Stomach (tissue), 9 donors: ENCODE measurements around the gene GRIN2B. TPM values are rescaled to one million over a fixed set of nuclear protein-coding genes. Genes with fewer than 3 reads are reported as not detected.

ENCODE experiments used
- DNase-seq, 2 donors: peaks; one replicate each; pipeline versions ENCODE4 v3.0.0 to v3.0.0-alpha.2; 2013 to 2019
- H3K27ac ChIP-seq, 5 donors: fragments of 200-600 bp in 4 of 5; sonication (generic) in 4 of 5; one replicate each; pipeline ENCODE4 v1.5.1; 2013 to 2019; ENCODE audit warnings: mild to moderate bottlenecking in 1 of 5, moderate library complexity in 1 of 5
- H3K27me3 ChIP-seq, 3 donors: fragments of 200-600 bp; sonication (generic); one replicate each; pipeline ENCODE4 v1.5.1; 2017 to 2019; ENCODE audit warnings: mixed run types in 1 of 3
- H3K36me3 ChIP-seq, 4 donors: fragments of 200-600 bp; sonication (generic); 1 replicate in 3 of 4; 2 replicates in 1 of 4; pipeline ENCODE4 v1.5.1; 2016 to 2019
- H3K4me1 ChIP-seq, 4 donors: fragments of 200-600 bp; sonication (generic); one replicate each; pipeline ENCODE4 v1.5.1; 2016 to 2019
- H3K4me3 ChIP-seq, 4 donors: fragments of 200-600 bp; sonication (generic) in 3 of 4; one replicate each; pipeline ENCODE4 v1.5.1; 2016 to 2019; ENCODE audit warnings: mild to moderate bottlenecking in 1 of 4
- H3K9me3 ChIP-seq, 4 donors: fragments of 200-600 bp; sonication (generic); one replicate each; pipeline ENCODE4 v1.5.1; 2016 to 2019
- EP300 ChIP-seq: sonication (generic); formaldehyde crosslinking; IDR thresholded peaks from one replicate; pipeline ENCODE4 v1.6.1; 2017; ENCODE audit warnings: antibody characterized with exemption
- POLR2A ChIP-seq, 4 donors: fragments of 450-650 bp; IDR thresholded peaks; one replicate each; pipeline ENCODE4 v1.6.1; 2016; ENCODE audit warnings: antibody characterized with exemption in 4 of 4, control low read depth in 2 of 4, mild to moderate bottlenecking in 1 of 4, moderate library complexity in 1 of 4
- POLR2AphosphoS5 ChIP-seq, 3 donors: sonication (generic); formaldehyde crosslinking; IDR thresholded peaks; one replicate each; pipeline ENCODE4 v1.6.1; 2016; ENCODE audit warnings: antibody characterized with exemption in 3 of 3
- WGBS, 5 donors: extraction: QIAGEN DNeasy Blood & Tissue Kit in 3 of 5; methylation state at CpG; one replicate each; pipeline versions ENCODE4 v1.1.5 to v1.1.7; 2013 to 2018; 5-methylcytosine and 5-hydroxymethylcytosine counted together
- intact Hi-C: fragments of 100-400 bp; cut with DNase I; formaldehyde crosslinking; loops from one replicate; pipeline ENCODE4 v1.15.1; 2023; ENCODE audit warnings: low total_unique reads
- polyA plus RNA-seq, 3 donors: library from polyadenylated mRNA; stranded (reverse); fragments of 200-250 nt; gene quantifications; one replicate each; pipeline ENCODE4 v1.2.3, GENCODE V29; 2013
- total RNA-seq, 5 donors: library from RNA; depleted of rRNA; stranded (reverse); fragments of >200 nt; gene quantifications; one replicate each; pipeline versions ENCODE4 v1.1.0 to v1.2.3, GENCODE V29; 2014 to 2016
- TF ChIP-seq, protein P1 (sequence below), 7 experiments: fragments of 450-650 bp in 4 of 7; fragments of 200-600 bp in 3 of 7; sonication (generic) in 3 of 7; IDR thresholded peaks; one replicate each; pipeline ENCODE4 v1.5.1; 2016 to 2019; ENCODE audit warnings: antibody characterized with exemption in 7 of 7, control low read depth in 2 of 7, mild to moderate bottlenecking in 1 of 7
- donor health status: healthy with polysubstance abuse.
- donor health status: Bipolar disorder and iron deficiency.
- donor health status: healthy.

The GRIN2B gene
- total and polyA plus RNA-seq, 8 donors, result under 0.01 to 0.55 (median 0.23) TPM; not detected in 4

DNA sequence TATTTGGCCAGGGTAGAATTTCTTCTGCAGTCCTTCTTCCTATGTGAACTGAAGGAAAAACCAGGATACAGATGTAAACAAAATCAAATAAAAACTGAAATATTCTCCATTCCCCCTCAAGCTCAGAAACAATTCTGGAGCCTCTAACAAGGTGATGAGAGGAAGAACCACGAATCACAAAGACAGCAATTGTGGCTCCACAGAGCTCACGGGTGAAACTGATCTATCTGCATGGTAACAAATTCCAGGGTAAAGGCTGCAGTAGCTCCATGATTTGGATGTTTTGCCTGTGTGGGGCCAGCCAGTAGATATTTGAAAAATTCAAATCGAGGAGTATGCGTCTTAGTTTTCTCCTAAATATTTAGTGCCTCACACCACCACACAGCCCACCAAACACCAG, 10.6 kb downstream of the GRIN2B start:
- H3K4me3 ChIP-seq, result no peak overlapping the region
- H3K4me1 ChIP-seq, result no peaks in the 10 kb centered on the region
- intact Hi-C loops, result no loop called here
- H3K36me3 ChIP-seq, result no peaks in the 10 kb centered on the region
- WGBS, 5 donors, result 57 to 78% (median 77%) methylated on average over 4 of the region's 4 CpGs
- no peaks in the 10 kb centered on the region for H3K9me3 ChIP-seq
- H3K27me3 ChIP-seq, result no peaks in the 10 kb centered on the region
- DNase-seq, result no peak
- TF ChIP-seq, protein P1, sequence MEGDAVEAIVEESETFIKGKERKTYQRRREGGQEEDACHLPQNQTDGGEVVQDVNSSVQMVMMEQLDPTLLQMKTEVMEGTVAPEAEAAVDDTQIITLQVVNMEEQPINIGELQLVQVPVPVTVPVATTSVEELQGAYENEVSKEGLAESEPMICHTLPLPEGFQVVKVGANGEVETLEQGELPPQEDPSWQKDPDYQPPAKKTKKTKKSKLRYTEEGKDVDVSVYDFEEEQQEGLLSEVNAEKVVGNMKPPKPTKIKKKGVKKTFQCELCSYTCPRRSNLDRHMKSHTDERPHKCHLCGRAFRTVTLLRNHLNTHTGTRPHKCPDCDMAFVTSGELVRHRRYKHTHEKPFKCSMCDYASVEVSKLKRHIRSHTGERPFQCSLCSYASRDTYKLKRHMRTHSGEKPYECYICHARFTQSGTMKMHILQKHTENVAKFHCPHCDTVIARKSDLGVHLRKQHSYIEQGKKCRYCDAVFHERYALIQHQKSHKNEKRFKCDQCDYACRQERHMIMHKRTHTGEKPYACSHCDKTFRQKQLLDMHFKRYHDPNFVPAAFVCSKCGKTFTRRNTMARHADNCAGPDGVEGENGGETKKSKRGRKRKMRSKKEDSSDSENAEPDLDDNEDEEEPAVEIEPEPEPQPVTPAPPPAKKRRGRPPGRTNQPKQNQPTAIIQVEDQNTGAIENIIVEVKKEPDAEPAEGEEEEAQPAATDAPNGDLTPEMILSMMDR (IDR thresholded peaks at IDR 0.05), result no peak
- TF ChIP-seq POLR2A (IDR thresholded peaks at IDR 0.05), result no peak
- no peak overlapping the region for H3K27ac ChIP-seq

DNA sequence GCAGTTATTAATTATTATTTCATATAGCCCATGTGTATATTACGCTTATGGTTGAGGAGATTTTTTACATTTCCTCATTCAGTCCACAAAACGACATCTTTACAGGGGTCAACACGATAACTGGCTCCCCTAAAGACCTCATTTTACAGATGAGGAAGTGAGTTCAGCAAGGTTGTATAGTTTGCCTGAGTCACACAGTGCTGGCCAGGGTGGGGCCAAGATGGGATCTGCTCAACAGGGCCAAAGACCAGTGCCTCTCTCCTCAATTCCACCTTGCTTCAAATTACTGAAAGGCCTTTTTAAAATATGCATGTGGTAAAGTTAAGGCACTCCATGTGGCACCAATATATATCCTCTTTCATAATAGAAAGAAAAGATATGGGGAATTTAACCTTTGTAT, 13.1 kb downstream of the GRIN2B start:
- no peak overlapping the region for H3K4me3 ChIP-seq
- no peaks in the 10 kb centered on the region for H3K9me3 ChIP-seq
- intact Hi-C loops, result no loop called here
- 76 to 88% (median 87%) methylated on average over 3 of the region's 3 CpGs for WGBS, 5 donors
- no peaks in the 10 kb centered on the region for H3K36me3 ChIP-seq
- DNase-seq, result no peak
- no peak overlapping the region for H3K27ac ChIP-seq
- H3K4me1 ChIP-seq, result no peaks in the 10 kb centered on the region
- TF ChIP-seq POLR2AphosphoS5 (IDR thresholded peaks at IDR 0.05), result no peak
- TF ChIP-seq, protein P1 (IDR thresholded peaks at IDR 0.05), result no peak
- TF ChIP-seq POLR2A (IDR thresholded peaks at IDR 0.05), result no peak
- TF ChIP-seq EP300, result no peak
- H3K27me3 ChIP-seq, result peaks cover 0 to 5% (median 0%) of the 10 kb centered on the region in 3 donors

DNA sequence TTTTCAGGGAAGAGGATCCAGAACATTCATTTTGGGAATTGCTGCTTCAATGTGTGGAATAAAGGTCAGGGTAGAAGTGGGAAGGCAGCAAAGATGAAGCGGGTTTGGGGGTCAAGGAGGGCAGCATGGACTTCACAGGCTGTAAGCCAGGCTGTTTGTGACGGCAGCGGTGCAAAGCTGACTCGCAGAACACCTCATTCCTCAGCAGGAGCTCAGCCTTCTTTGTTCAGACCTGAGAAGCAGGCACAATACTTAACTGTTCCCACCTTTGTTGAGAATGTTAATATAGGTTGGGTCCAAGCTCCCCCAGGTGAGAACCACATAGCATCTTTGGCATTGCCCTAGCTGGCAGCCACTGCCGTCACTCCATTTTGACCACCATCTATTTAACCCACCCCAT, 16.7 kb downstream of the GRIN2B start:
- Histone ChIP-seq H3K36me3 (no peaks in the 10 kb centered on the region), H3K27me3 (peaks cover 0 to 14% (median 0%) of the 10 kb centered on the region in 3 donors), H3K4me1 (no peaks in the 10 kb centered on the region), H3K9me3 (no peaks in the 10 kb centered on the region), H3K27ac (no peak overlapping the region), H3K4me3 (no peak overlapping the region)
- DNase-seq, result no peak
- intact Hi-C loops, result no loop called here
- WGBS, 5 donors, result 71 to 88% (median 82%) methylated on average over 5 of the region's 5 CpGs
- no peak for TF ChIP-seq POLR2A (IDR thresholded peaks at IDR 0.05)
- TF ChIP-seq EP300, result no peak
- TF ChIP-seq, protein P1 (IDR thresholded peaks at IDR 0.05), result no peak
- no peak for TF ChIP-seq POLR2AphosphoS5 (IDR thresholded peaks at IDR 0.05)

DNA sequence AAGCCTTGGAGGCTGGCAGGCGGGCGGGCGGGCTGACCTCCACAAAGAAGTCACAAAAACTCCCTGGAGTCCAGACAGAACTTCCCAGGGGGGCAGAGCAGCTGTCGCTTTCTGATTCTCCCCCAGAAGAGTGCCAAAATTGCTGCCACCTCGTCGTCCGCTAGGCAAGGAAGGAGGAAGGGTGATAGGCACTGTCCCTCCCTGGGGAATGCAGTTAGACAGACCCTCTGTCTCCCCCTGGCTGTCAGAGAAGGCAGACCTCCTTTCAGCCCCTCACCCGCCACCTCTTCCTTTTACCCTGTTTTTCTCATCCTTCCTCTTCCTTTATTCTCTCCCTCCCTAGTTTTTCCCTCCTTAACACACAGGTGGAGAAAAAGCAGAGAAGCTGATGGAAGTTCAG, 18.7 kb downstream of the GRIN2B start:
- 74 to 88% (median 82%) methylated on average over 8 of the region's 8 CpGs for WGBS, 5 donors
- H3K4me3 ChIP-seq, result no peak overlapping the region
- no peak for TF ChIP-seq EP300
- TF ChIP-seq POLR2A (IDR thresholded peaks at IDR 0.05), result no peak
- no peak for TF ChIP-seq POLR2AphosphoS5 (IDR thresholded peaks at IDR 0.05)
- TF ChIP-seq, protein P1 (IDR thresholded peaks at IDR 0.05), result no peak
- H3K4me1 ChIP-seq, result no peaks in the 10 kb centered on the region
- H3K27me3 ChIP-seq, result peaks cover 0 to 14% (median 0%) of the 10 kb centered on the region in 3 donors
- H3K36me3 ChIP-seq, result no peaks in the 10 kb centered on the region
- no peaks in the 10 kb centered on the region for H3K9me3 ChIP-seq
- peak in 1 of 2 donors; percentile 5 for DNase-seq
- intact Hi-C loops, result no loop called here
- no peak overlapping the region for H3K27ac ChIP-seq
